KMS-11 (cell line): ENCODE results near the gene LRRC10.

Experiments
- H2AFZ ChIP-seq: fragments of 200-600 bp; sonication (generic); 2 replicates; pipeline ENCODE4 v1.6.1; 2016; ENCODE audit warnings: antibody characterized with exemption, mixed run types, low read depth
- H3K27ac ChIP-seq: fragments of 200-600 bp; sonication (generic); 2 replicates; pipeline ENCODE4 v1.6.1; 2016; ENCODE audit warnings: mild to moderate bottlenecking, mixed run types
- H3K27me3 ChIP-seq: fragments of 200-600 bp; sonication (generic); 2 replicates; pipeline ENCODE4 v1.6.1; 2017; ENCODE audit warnings: mild to moderate bottlenecking, low read depth, mixed run types, moderate library complexity; ENCODE audit not compliant: insufficient read depth
- H3K36me3 ChIP-seq: fragments of 200-600 bp; sonication (generic); 2 replicates; pipeline ENCODE4 v1.6.1; 2017; ENCODE audit warnings: mild to moderate bottlenecking, mixed run types; ENCODE audit not compliant: insufficient read depth
- H3K4me1 ChIP-seq: fragments of 200-600 bp; sonication (generic); 2 replicates; pipeline ENCODE4 v1.6.1; 2016; ENCODE audit warnings: mild to moderate bottlenecking, low read depth, mixed run types; ENCODE audit not compliant: poor library complexity, severe bottlenecking
- H3K4me2 ChIP-seq: fragments of 200-600 bp; sonication (generic); 2 replicates; pipeline ENCODE4 v1.7.0; 2016; ENCODE audit warnings: mild to moderate bottlenecking, mixed run types
- H3K4me3 ChIP-seq: fragments of 200-600 bp; sonication (generic); IDR thresholded peaks from 2 replicates; pipeline ENCODE4 v1.6.1; 2017; ENCODE audit warnings: low read depth, low read length, mixed read lengths; ENCODE audit not compliant: insufficient read depth
- H3K79me2 ChIP-seq: fragments of 200-600 bp; sonication (generic); 2 replicates; pipeline ENCODE4 v1.6.1; 2016; ENCODE audit warnings: low read depth, mixed run types; ENCODE audit not compliant: insufficient read depth
- H3K9ac ChIP-seq: fragments of 200-600 bp; sonication (generic); 2 replicates; pipeline ENCODE4 v1.6.1; 2016; ENCODE audit warnings: mild to moderate bottlenecking, mixed run types
- H4K20me1 ChIP-seq: fragments of 200-600 bp; sonication (generic); 2 replicates; pipeline ENCODE4 v1.6.1; 2016; ENCODE audit warnings: mild to moderate bottlenecking, mixed run types; ENCODE audit not compliant: insufficient read depth
- CTCF ChIP-seq: fragments of 200-600 bp; sonication (generic); conservative IDR thresholded peaks from 2 replicates; pipeline ENCODE4 v1.6.1; 2017; ENCODE audit warnings: low read depth, mild to moderate bottlenecking, antibody characterized with exemption, low read length, moderate library complexity, mixed read lengths

The LRRC10 gene

GRCh38 chr12:69648476-69648875 is 37.8 kb upstream of the LRRC10 start:
- no peaks in the 10 kb centered on the region for H3K36me3 ChIP-seq
- no peak overlapping the region for H2AFZ ChIP-seq
- H3K27me3 ChIP-seq: no peaks in the 10 kb centered on the region
- H3K4me2 ChIP-seq: no peak overlapping the region
- TF ChIP-seq CTCF: no peak
- no peaks in the 10 kb centered on the region for H3K4me1 ChIP-seq
- H3K79me2 ChIP-seq: no peaks in the 10 kb centered on the region
- no peak overlapping the region for H3K27ac ChIP-seq
- H3K9ac ChIP-seq: no peak overlapping the region
- H4K20me1 ChIP-seq: no peaks in the 10 kb centered on the region
- no peak overlapping the region for H3K4me3 ChIP-seq

- no peaks in the 10 kb centered on the region for H3K36me3 ChIP-seq
- no peak overlapping the region for H2AFZ ChIP-seq
- H3K4me1 ChIP-seq: no peaks in the 10 kb centered on the region
- H3K27me3 ChIP-seq: no peaks in the 10 kb centered on the region
- no peak for TF ChIP-seq CTCF
- H3K79me2 ChIP-seq: no peaks in the 10 kb centered on the region
- H3K4me3 ChIP-seq: no peak overlapping the region
- no peak overlapping the region for H3K4me2 ChIP-seq
- no peak overlapping the region for H3K9ac ChIP-seq
- no peak overlapping the region for H3K27ac ChIP-seq
- no peaks in the 10 kb centered on the region for H4K20me1 ChIP-seq
Observed at GRCh38 chr12:69647178-69647577, 36.5 kb upstream of the LRRC10 start.

GRCh38 chr12:69645031-69645430 is 34.3 kb upstream of the LRRC10 start:
- no peaks in the 10 kb centered on the region for H3K4me1 ChIP-seq
- H3K9ac ChIP-seq: no peak overlapping the region
- no peaks in the 10 kb centered on the region for H3K27me3 ChIP-seq
- no peaks in the 10 kb centered on the region for H3K36me3 ChIP-seq
- no peak overlapping the region for H3K27ac ChIP-seq
- H3K4me3 ChIP-seq: no peak overlapping the region
- H4K20me1 ChIP-seq: no peaks in the 10 kb centered on the region
- TF ChIP-seq CTCF: no peak
- H2AFZ ChIP-seq: no peak overlapping the region
- H3K4me2 ChIP-seq: no peak overlapping the region
- no peaks in the 10 kb centered on the region for H3K79me2 ChIP-seq

GRCh38 chr12:69644511-69644910 is 33.8 kb upstream of the LRRC10 start:
- H3K27me3 ChIP-seq: no peaks in the 10 kb centered on the region
- no peak overlapping the region for H2AFZ ChIP-seq
- no peaks in the 10 kb centered on the region for H3K4me1 ChIP-seq
- no peak overlapping the region for H3K4me2 ChIP-seq
- H3K4me3 ChIP-seq: no peak overlapping the region
- no peak for TF ChIP-seq CTCF
- no peak overlapping the region for H3K9ac ChIP-seq
- H3K27ac ChIP-seq: no peak overlapping the region
- H3K36me3 ChIP-seq: no peaks in the 10 kb centered on the region
- H4K20me1 ChIP-seq: no peaks in the 10 kb centered on the region
- H3K79me2 ChIP-seq: no peaks in the 10 kb centered on the region

- Histone ChIP-seq H3K4me2 (no peak overlapping the region), H3K4me3 (no peak overlapping the region), H3K27me3 (no peaks in the 10 kb centered on the region), H3K36me3 (no peaks in the 10 kb centered on the region), H3K79me2 (no peaks in the 10 kb centered on the region), H3K27ac (no peak overlapping the region), H2AFZ (no peak overlapping the region), H3K9ac (no peak overlapping the region), H4K20me1 (no peaks in the 10 kb centered on the region), H3K4me1 (no peaks in the 10 kb centered on the region)
- TF ChIP-seq CTCF: no peak
Observed at GRCh38 chr12:69642531-69642930, 31.8 kb upstream of the LRRC10 start.
